Cardiac fibroblast (primary cell): ENCODE measurements around the gene CDC42EP5.
A peak's percentile ranks its signal among the peaks of the same experiment; 100 is the strongest.

Experiments
- DNase-seq, 2 donors: peaks; one replicate each; pipeline versions ENCODE4 v3.0.0 to v3.0.0-alpha.2; 2010; ENCODE audit warnings: low read depth in 2 of 2
- H3K4me3 ChIP-seq, 2 donors: replicated peaks in 1 of 2; 1 replicate in 1 of 2; 2 replicates in 1 of 2; pipeline ENCODE4 v1.5.1; 2011; ENCODE audit warnings: low read depth in 2 of 2, low read length in 2 of 2, mild to moderate bottlenecking in 2 of 2, moderate library complexity in 1 of 2
- CTCF ChIP-seq: IDR thresholded peaks from one replicate; pipeline ENCODE4 v1.5.1; 2011; ENCODE audit warnings: low read depth, mild to moderate bottlenecking, low read length, inconsistent platforms

CDC42EP5 gene

GRCh38 chr19:54463531-54464043 is 9.5 kb downstream of the CDC42EP5 start, which contains the start of gene LENG9:
LENG9 (minus strand) TSS chr19:54463778; CDS start chr19:54463526, 252 bp downstream.
- TF ChIP-seq CTCF = no peak
- H3K4me3 ChIP-seq = peak within 1 kb of the TSS; percentile 54 to 61
- DNase-seq = peak; percentile 99 to 100

DNA sequence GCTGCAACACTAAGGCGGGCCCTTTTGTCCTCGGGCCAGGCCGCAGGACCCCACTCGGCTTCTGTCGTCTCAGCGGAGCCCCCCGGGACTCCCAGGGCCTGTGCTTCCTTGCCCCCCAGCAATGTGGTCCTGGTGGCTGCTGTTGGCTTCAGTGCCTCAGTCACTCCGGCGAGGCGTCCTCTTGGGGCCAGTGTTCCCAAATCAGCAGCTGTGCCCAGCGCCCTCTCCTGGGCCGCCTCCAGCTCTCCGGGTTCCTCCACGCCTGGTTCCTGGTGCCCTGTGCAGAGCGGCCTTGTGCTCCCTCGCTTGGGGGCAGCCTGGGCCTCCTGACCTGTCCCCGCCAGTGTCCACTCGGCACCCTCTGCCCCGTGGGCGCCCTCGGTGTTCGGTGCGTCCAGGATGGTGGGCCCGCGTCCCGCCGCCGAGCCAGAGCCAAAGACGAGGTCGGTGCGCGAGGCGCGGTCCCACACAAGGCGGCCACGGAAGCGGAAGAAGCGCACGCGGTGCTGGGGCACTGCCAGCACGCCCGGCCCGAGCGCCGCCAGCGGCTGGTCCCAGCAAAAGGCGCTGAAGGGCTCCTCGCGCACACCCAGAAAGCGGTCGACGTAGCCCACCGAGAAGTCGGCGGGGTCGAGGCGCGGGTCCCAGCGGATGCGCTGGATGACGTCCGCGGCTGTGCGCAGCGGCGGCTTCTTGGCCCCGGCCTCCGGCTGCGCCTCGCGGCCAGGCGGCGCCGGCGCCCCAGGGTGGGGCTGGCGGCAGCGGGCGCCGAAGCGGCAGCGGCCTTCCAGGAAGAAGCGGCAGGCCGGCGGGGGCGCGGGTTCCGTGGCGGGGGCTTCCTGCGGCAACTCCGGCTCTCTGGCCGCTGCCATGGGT is 10.2 kb downstream of the CDC42EP5 start:
- TF ChIP-seq CTCF = peak; percentile 15
- peak; percentile 71 for DNase-seq
- H3K4me3 ChIP-seq = peak overlapping the region; percentile 54 to 61

DNA sequence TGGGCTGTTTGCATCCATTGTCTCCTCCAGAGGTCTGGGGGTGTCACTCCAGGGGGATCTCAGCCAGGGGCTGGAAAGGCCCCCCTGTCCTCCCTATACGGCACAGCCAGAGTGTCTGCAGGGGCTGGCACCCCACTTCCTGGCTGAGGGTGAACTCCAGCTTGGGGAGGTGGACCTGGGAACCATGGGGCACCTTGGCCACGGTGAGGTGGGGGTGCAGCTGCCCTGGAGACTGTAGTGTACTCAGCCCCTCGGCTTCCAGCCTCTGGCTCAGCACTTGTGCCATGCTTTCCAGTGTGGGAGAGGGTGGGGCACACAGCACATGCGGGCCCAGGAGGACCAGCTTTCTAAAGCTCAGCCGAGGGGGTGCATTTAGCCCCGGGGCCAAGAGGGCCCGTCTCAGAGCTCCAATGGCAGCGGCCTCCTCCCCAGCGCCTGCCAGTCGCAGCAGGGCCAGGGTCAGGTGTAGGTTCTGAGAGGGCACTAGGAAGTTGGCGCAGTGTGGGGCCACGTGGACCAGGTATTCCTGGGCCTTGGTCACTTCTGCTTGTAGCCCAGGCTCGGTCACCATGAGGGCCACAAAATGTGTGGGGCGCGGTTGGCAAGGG is 10.9 kb downstream of the CDC42EP5 start:
- DNase-seq = no peak
- no peak for TF ChIP-seq CTCF
- H3K4me3 ChIP-seq = peak overlapping the region; percentile 54 to 61

GRCh38 chr19:54461613-54462012 is 11.5 kb downstream of the CDC42EP5 start:
- DNase-seq = peak; percentile 32 to 50
- TF ChIP-seq CTCF = no peak
- H3K4me3 ChIP-seq = no peak overlapping the region

- no peak for TF ChIP-seq CTCF
- DNase-seq = no peak
- H3K4me3 ChIP-seq = no peak overlapping the region
Measured at GRCh38 chr19:54461210-54461609, 11.9 kb downstream of the CDC42EP5 start.

- no peak for TF ChIP-seq CTCF
- H3K4me3 ChIP-seq = no peak overlapping the region
- DNase-seq = no peak
Measured at GRCh38 chr19:54460230-54461005, 12.7 kb downstream of the CDC42EP5 start.
